Measurements from ENCODE around the gene PLXDC2.

PLXDC2 gene

DNA sequence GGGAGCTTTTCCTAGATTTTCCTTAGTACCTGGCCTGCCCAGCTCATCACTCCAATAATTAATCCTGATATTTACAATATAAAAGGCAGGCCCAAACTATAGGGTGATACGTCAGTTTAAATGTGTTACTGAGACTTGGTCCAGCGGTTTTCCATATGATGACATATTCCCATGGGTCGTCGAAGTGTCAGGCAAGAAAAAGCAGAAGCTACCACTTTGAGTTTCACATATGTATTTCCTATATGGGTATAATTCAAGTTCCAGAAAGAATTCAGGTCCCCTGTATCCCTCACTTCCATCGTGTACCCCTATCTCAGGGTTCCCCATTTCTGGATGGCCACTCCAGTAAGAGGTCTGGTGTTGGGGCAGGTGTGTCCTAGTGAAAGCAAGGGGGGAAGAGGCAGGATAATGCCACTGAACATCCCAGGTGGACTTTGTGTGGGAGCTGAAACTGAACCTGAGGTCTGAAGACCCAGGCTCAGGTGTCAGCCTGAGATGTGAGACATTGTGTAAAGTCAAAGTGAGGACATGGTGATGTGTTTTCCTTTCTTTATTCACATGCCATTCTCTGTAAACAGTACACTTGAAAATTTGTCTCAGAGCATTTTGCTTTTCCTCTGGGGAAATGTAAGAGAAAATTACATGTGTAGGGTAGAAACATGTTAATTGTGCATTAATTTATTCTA lies 167.8 kb downstream of the PLXDC2 start:
- no peak for DNase-seq (ENCODE audit: extremely low spot score)
- no peak for TF ChIP-seq CTCF (IDR thresholded peaks at IDR 0.05; ENCODE audit: control extremely low read depth, extremely low read depth, low read depth, missing control alignments)
- ChIA-PET POLR2A (no interaction called here), CTCF (interaction anchor here (0.9 to 1.3 kb wide), 2 partner anchors 10 to 14 kb away, joined by 3 to 4 read pairs; no protein-coding TSS in a partner anchor)

DNA sequence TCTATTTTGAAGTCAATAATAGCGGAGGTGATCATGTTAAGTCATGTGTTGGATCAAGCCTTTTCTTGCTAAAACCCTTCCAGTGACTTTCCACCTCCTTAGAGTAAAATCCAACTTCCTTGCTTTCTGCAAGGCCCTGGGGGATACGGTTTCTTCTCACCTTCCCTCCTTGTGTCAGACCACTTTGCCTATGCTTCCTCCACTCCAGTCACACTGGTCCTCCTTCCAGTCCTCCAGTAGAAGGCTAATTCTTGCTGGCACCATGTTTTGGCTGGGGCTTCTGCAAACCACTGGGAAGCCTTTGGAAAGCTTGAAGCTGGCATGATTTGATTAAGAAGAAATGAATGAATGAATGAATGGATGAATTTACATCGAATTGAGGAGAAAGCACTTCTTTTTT lies 169.5 kb downstream of the PLXDC2 start:
- CTCF ChIA-PET, result interaction anchor here (0.9 kb wide), 1 partner anchor 11 kb away, joined by 4 read pairs; no protein-coding TSS in a partner anchor
- DNase-seq (ENCODE audit: extremely low spot score), result no peak
- no peak for TF ChIP-seq CTCF (IDR thresholded peaks at IDR 0.05; ENCODE audit: control extremely low read depth, extremely low read depth, low read depth, missing control alignments)
- POLR2A ChIA-PET, result no interaction called here

DNA sequence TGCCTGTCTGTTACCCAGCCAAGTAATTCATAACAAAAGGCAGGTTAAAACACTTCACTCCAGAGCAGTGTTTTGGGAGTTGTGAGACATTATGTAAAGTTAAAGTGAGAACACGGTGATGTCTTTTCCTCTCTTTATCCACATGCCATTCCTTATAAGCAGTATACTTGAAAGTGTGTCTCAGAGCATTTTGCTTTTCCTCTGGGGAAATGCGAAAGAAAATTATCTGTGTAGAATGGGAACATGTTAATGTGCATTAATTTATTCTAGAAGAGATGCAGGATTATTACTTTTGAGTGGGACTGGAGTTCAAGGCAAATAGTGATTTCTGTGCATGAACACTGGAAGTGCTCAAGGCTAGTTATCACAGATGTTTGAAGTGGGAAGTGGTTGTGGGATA lies 170.4 kb downstream of the PLXDC2 start:
- CTCF ChIA-PET, result interaction anchor here (0.9 kb wide), 1 partner anchor 10 kb away, joined by 4 read pairs; no protein-coding TSS in a partner anchor
- TF ChIP-seq CTCF (IDR thresholded peaks at IDR 0.05; ENCODE audit: control extremely low read depth, extremely low read depth, low read depth, missing control alignments), result no peak
- DNase-seq (ENCODE audit: extremely low spot score), result no peak
- POLR2A ChIA-PET, result no interaction called here

- CTCF ChIA-PET, result no interaction called here
Observed at GRCh38 chr10:19987931-19988330, 171.7 kb downstream of the PLXDC2 start.

GRCh38 chr10:19993714-19994315 lies 177.6 kb downstream of the PLXDC2 start:
- no peak for TF ChIP-seq CTCF (IDR thresholded peaks at IDR 0.05; ENCODE audit: control extremely low read depth, extremely low read depth, low read depth, missing control alignments)
- ChIA-PET CTCF (interaction anchor here (0.7 to 1.1 kb wide), 2 partner anchors 9 to 27 kb away, joined by 3 read pairs; no protein-coding TSS in a partner anchor), POLR2A (no interaction called here)
- no peak for DNase-seq (ENCODE audit: extremely low spot score)

More at GRCh38 chr10:19987931-19988330, 171.7 kb downstream of the PLXDC2 start:
- no peak for TF ChIP-seq CTCF (IDR thresholded peaks at IDR 0.05; ENCODE audit: control extremely low read depth, extremely low read depth, low read depth, missing control alignments)
- POLR2A ChIA-PET, result no interaction called here
- no peak for DNase-seq (ENCODE audit: extremely low spot score)

DNA sequence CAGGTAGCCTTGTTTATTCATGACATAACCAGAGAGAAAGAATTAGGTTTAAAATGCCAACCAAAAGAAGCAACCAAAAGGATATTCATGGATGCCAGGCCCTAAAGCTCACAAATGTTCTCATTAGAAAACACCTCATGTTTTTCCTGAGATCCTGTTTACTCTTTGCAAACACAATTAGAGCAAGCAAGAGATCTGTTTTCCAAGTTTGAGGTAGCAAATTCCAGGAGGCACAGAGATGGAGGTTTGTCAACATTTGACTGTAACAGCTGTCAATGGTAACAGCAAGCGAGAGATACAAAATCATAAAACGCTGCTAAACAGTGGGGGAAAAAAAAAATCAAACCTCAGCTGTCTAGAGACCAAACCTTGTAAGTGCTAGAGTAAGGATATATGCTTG lies 182.2 kb downstream of the PLXDC2 start:
- DNase-seq (ENCODE audit: extremely low spot score), result no peak
- CTCF ChIA-PET, result interaction anchor here (1.2 kb wide), 1 partner anchor 15 kb away, joined by 4 read pairs; no protein-coding TSS in a partner anchor
- TF ChIP-seq CTCF (IDR thresholded peaks at IDR 0.05; ENCODE audit: control extremely low read depth, extremely low read depth, low read depth, missing control alignments), result no peak
- POLR2A ChIA-PET, result no interaction called here

All from GM10248 (cell line).